Gastroesophageal sphincter (tissue), 4 donors: Measurements from ENCODE around the gene MEGF11. TPM values are rescaled to one million over a fixed set of nuclear protein-coding genes. Genes with fewer than 3 reads are reported as not detected.
"Not testable (repeated sequence)": the region's sequence is repeated elsewhere in the genome, so short reads cannot be mapped to it uniquely, and the experiment has no call there.

Source experiments
- ATAC-seq: fragments of 150-250 bp; one replicate; pipeline ENCODE4 v1.9.1; 2016; ENCODE audit warnings: mild to moderate bottlenecking, moderate library complexity
- H3K27ac ChIP-seq, 4 donors: fragments of 200-600 bp; sonication (generic) in 3 of 4; 1 replicate in 3 of 4; 2 replicates in 1 of 4; pipeline ENCODE4 v1.5.1; 2016 to 2019
- H3K27me3 ChIP-seq: fragments of 200-600 bp; sonication (generic); one replicate; pipeline ENCODE4 v1.5.1; 2019
- H3K36me3 ChIP-seq, 2 donors: fragments of 200-600 bp; sonication (generic); one replicate each; pipeline ENCODE4 v1.5.1; 2019; ENCODE audit warnings: control low read depth in 1 of 2
- H3K4me1 ChIP-seq, 3 donors: fragments of 200-600 bp; sonication (generic); 1 replicate in 2 of 3; 2 replicates in 1 of 3; pipeline ENCODE4 v1.5.1; 2016 to 2019; ENCODE audit warnings: control low read depth in 2 of 3
- H3K4me3 ChIP-seq, 2 donors: fragments of 200-600 bp; sonication (generic); one replicate each; pipeline ENCODE4 v1.5.1; 2019; ENCODE audit warnings: mild to moderate bottlenecking in 1 of 2, moderate library complexity in 1 of 2
- H3K9me3 ChIP-seq, 3 donors: fragments of 200-600 bp; sonication (generic); one replicate each; pipeline ENCODE4 v1.5.1; 2017 to 2019; ENCODE audit warnings: control low read depth in 2 of 3
- EP300 ChIP-seq: sonication (generic); formaldehyde crosslinking; IDR thresholded peaks from one replicate; pipeline ENCODE4 v1.6.1; 2017; ENCODE audit warnings: antibody characterized with exemption, mild to moderate bottlenecking
- POLR2A ChIP-seq, 2 donors: fragments of 450-650 bp; IDR thresholded peaks; one replicate each; pipeline ENCODE4 v1.6.1; 2017; ENCODE audit warnings: antibody characterized with exemption in 2 of 2, mild to moderate bottlenecking in 2 of 2, moderate library complexity in 1 of 2
- POLR2AphosphoS5 ChIP-seq: sonication (generic); formaldehyde crosslinking; IDR thresholded peaks from one replicate; pipeline ENCODE4 v1.6.1; 2017; ENCODE audit warnings: antibody characterized with exemption
- WGBS, 2 donors: methylation state at CpG; one replicate each; pipeline ENCODE4 v1.1.5; 2018; ENCODE audit warnings: low coverage in 1 of 2; 5-methylcytosine and 5-hydroxymethylcytosine counted together
- total RNA-seq, 4 donors: library from RNA; depleted of rRNA; stranded (reverse); fragments of >200 nt; gene quantifications; one replicate each; pipeline ENCODE4 v1.1.0, GENCODE V29; 2016
- TF ChIP-seq, protein P1 (sequence below), 4 experiments: fragments of 200-600 bp in 2 of 4; fragments of 450-650 bp in 2 of 4; sonication (generic) in 1 of 4; IDR thresholded peaks; one replicate each; pipeline ENCODE4 v1.5.1; 2017 to 2019; ENCODE audit warnings: antibody characterized with exemption in 4 of 4, mild to moderate bottlenecking in 2 of 4, moderate library complexity in 2 of 4

Gene MEGF11
- total RNA-seq, 4 donors from 2014 or later = 0.08 TPM; not detected in 3

DNA sequence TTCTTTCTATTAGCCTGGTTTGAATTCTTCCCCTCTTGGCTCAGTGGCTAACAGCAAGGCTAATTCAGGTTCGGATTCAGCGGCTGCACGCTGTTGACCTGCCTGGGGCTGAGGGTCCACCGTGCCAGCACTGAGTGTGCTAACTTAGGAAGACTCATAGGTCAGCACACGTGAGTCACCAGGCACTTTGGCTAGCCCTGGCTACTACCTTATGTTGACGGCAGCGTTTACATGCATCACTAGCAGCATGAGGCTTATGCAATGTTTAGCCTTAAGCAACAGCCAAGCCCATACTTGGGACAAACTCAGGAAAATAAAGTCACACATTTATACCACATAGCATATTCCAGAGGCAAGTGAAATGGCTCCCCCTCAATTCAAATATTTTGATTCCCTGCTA lies 246.6 kb downstream of the MEGF11 start:
- 70 to 100% methylated on average over 1 to 2 of the region's 7 CpGs for WGBS, 2 donors
- Histone ChIP-seq H3K27me3 (peaks cover 43% of the 10 kb centered on the region), H3K9me3 (no peaks in the 10 kb centered on the region), H3K4me1 (no peaks in the 10 kb centered on the region), H3K4me3 (no peak overlapping the region), H3K27ac (no peak overlapping the region), H3K36me3 (no peaks in the 10 kb centered on the region)
- no peak for ATAC-seq
- TF ChIP-seq POLR2A (IDR thresholded peaks at IDR 0.05) (no peak), POLR2AphosphoS5 (no peak), EP300 (no peak)
- TF ChIP-seq, protein P1, sequence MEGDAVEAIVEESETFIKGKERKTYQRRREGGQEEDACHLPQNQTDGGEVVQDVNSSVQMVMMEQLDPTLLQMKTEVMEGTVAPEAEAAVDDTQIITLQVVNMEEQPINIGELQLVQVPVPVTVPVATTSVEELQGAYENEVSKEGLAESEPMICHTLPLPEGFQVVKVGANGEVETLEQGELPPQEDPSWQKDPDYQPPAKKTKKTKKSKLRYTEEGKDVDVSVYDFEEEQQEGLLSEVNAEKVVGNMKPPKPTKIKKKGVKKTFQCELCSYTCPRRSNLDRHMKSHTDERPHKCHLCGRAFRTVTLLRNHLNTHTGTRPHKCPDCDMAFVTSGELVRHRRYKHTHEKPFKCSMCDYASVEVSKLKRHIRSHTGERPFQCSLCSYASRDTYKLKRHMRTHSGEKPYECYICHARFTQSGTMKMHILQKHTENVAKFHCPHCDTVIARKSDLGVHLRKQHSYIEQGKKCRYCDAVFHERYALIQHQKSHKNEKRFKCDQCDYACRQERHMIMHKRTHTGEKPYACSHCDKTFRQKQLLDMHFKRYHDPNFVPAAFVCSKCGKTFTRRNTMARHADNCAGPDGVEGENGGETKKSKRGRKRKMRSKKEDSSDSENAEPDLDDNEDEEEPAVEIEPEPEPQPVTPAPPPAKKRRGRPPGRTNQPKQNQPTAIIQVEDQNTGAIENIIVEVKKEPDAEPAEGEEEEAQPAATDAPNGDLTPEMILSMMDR (IDR thresholded peaks at IDR 0.05) = no peak

DNA sequence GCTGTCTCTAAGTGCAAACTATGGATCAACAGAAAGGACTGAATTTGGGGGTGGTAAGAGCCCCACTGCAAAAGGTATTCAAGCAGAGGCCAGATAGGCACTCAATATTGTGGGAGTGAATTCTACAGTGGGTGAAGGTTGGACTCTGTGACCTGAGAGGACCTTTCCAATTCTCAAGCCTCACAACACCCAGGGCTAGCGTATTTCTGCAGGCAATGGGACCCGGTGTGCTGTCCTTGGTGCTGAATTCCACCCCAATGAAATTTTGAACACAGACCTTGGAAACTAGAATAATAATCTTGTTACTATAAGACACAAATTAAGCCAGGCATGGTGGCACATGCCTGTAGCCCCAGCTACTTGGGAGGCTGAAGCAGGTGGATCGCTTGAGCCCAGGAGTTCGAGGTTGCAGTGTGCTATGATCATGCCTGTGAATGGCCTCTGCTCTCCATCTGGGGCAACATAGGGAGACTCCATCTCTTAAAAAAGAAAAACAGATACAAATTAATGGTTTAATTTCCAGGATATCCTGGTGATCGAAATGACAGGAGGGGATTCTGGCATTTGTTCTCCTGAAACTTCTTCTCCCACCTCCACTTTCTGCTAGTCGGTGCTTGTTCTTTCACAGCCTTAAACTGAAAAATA lies 248.8 kb downstream of the MEGF11 start:
- 33 to 37% methylated on average over 4 to 6 of the region's 6 CpGs for WGBS, 2 donors
- no peaks in the 10 kb centered on the region for H3K4me1 ChIP-seq
- no peak for ATAC-seq
- no peaks in the 10 kb centered on the region for H3K9me3 ChIP-seq
- no peak for TF ChIP-seq POLR2A (IDR thresholded peaks at IDR 0.05)
- no peak for TF ChIP-seq POLR2AphosphoS5
- TF ChIP-seq, protein P1 (IDR thresholded peaks at IDR 0.05) = no peak
- TF ChIP-seq EP300 = no peak
- H3K27me3 ChIP-seq = peaks cover 60% of the 10 kb centered on the region
- H3K27ac ChIP-seq = no peak overlapping the region
- H3K36me3 ChIP-seq = no peaks in the 10 kb centered on the region
- no peak overlapping the region for H3K4me3 ChIP-seq

DNA sequence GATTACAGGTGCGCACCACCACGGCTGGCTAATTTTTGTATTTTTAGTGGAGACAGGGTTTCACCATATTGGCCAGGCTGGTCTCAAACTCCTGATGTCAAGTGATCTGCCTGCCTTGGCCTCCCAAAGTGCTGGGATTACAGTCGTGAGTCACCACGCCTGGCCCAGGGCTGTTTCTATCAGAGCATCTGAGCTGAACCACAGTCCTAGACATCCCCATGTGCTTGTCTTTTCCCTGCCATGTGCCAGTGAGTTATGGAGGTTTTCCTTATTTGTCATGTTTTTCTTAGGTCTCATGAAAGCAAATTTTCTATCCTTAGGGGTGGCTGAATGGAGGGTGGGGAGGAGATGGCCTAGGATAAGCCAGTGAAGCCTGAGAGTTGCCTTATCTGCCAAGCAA lies 250.4 kb downstream of the MEGF11 start:
- H3K27ac ChIP-seq, ATAC-seq, H3K9me3 ChIP-seq, H3K4me3 ChIP-seq, H3K4me1 ChIP-seq, H3K36me3 ChIP-seq: not testable (repeated sequence)
- WGBS, 2 donors = 100% methylated on average over 2 of the region's 4 CpGs
- peaks cover 69% of the 10 kb centered on the region for H3K27me3 ChIP-seq

DNA sequence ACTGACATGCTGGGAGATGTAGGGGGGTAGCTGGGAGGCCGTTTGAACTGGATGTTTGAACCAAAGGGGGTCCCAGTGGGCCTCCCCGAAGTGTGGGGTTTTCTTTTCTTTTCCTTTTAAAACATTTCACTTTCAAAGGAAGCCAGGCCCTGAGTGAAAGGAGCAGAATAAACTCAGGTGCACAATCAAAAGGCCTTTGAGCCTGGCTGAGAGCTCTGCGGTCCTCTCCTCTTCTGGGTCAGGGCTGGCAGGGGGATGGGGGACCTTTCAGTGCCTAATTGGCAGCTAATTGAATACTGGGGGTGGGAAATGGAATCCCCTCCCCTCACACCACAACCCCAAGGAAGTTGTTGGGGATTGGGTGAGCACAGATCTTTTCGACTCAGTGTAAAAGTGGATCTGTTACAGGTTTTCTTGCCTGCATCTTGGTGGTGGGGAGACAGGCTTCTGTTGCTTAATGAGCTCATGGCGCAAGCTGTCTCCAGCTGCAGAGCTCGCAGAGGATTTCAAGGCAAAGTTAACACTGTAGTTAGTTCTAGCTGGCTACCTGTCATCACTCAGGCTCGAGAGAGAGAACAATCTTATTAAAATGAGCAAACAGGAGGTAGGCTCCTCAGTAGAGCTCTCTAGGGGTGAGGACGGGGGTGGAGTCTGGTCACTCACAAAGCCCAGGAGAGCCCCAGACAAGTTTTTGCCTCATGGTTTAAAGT lies 251.7 kb downstream of the MEGF11 start:
- H3K9me3 ChIP-seq = no peaks in the 10 kb centered on the region
- H3K4me3 ChIP-seq = no peak overlapping the region
- TF ChIP-seq, protein P1 (IDR thresholded peaks at IDR 0.05) = no peak
- no peak for TF ChIP-seq POLR2A (IDR thresholded peaks at IDR 0.05)
- no peak for TF ChIP-seq EP300
- no peak for TF ChIP-seq POLR2AphosphoS5
- ATAC-seq = no peak
- WGBS, 2 donors = 14 to 20% methylated on average over 6 to 7 of the region's 8 CpGs
- no peak overlapping the region for H3K27ac ChIP-seq
- no peaks in the 10 kb centered on the region for H3K36me3 ChIP-seq
- H3K4me1 ChIP-seq = no peaks in the 10 kb centered on the region
- peaks cover 70% of the 10 kb centered on the region for H3K27me3 ChIP-seq

DNA sequence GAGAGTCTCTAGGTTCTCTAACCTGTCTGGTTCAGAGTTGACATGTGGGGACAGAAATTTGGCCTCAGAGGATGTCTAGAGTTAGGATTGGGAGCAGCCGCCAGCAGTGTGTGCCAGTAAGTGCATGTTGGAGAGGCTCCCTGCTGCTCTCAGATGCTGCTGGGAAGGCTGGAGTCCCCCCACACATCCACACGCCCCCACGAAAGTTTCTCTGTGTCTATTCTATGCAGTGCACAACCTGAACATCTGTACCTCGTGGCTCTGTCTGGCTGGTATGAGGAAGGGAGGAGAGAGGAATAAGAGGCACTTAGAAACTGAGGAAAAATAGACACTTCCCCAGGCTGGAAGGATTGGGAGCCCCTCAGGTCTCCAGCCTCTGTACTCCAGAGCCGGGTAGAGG lies 252.5 kb downstream of the MEGF11 start:
- Histone ChIP-seq H3K4me1 (no peaks in the 10 kb centered on the region), H3K27me3 (peaks cover 68% of the 10 kb centered on the region), H3K36me3 (no peaks in the 10 kb centered on the region), H3K4me3 (no peak overlapping the region), H3K27ac (no peak overlapping the region), H3K9me3 (no peaks in the 10 kb centered on the region)
- ATAC-seq = no peak
- 44 to 60% methylated on average over 1 to 4 of the region's 5 CpGs for WGBS, 2 donors
- no peak for TF ChIP-seq POLR2AphosphoS5
- no peak for TF ChIP-seq EP300
- TF ChIP-seq POLR2A (IDR thresholded peaks at IDR 0.05) = no peak
- TF ChIP-seq, protein P1 (IDR thresholded peaks at IDR 0.05) = no peak
